K562 (cell line): Measurements from ENCODE around the gene EFNA1. TPM values are rescaled to one million over a fixed set of nuclear protein-coding genes. Genes with fewer than 3 reads are reported as not detected.
A peak's percentile ranks its signal among the peaks of the same experiment; 100 is the strongest.

Experiments
- ATF7 ChIP-seq: fragments of 450-650 bp; IDR thresholded peaks from 2 replicates; pipeline ENCODE4 v1.7.1; 2014; ENCODE audit warnings: mild to moderate bottlenecking, moderate library complexity
- CBX1 ChIP-seq: sonication (generic); IDR thresholded peaks from 2 replicates; pipeline ENCODE4 v1.6.1; 2016; ENCODE audit warnings: antibody characterized with exemption, low read depth, mild to moderate bottlenecking
- CUX1 ChIP-seq: fragments of 200-800 bp; sonication (Bioruptor generic); IDR thresholded peaks from 2 replicates; pipeline ENCODE4 v1.6.1; 2016; ENCODE audit warnings: missing genetic modification characterization, missing compliant biosample characterization
- ESRRB ChIP-seq: fragments of 250-450 bp; sonication (Bioruptor Pico); IDR thresholded peaks from 2 replicates; pipeline ENCODE4 v1.5.0; 2020; ENCODE audit warnings: mild to moderate bottlenecking, moderate library complexity, borderline replicate concordance
- HDAC8 ChIP-seq: fragments of 450-650 bp; IDR thresholded peaks from 2 replicates; pipeline ENCODE4 v1.6.1; 2016; ENCODE audit warnings: mild to moderate bottlenecking, missing genetic modification characterization, moderate library complexity, missing compliant biosample characterization
- HMGN3 ChIP-seq: IDR thresholded peaks from 2 replicates; pipeline ENCODE4 v1.6.1; 2011; ENCODE audit warnings: borderline replicate concordance, low read depth, mild to moderate bottlenecking, mixed read lengths, low read length; ENCODE audit not compliant: insufficient read length; ENCODE audit errors: extremely low read depth
- HNRNPUL1 ChIP-seq: fragments of 200-400 bp; formaldehyde crosslinking; IDR thresholded peaks from 2 replicates; pipeline ENCODE4 v1.6.1; 2017; ENCODE audit warnings: low read length
- KLF13 ChIP-seq: fragments of 450-650 bp; IDR thresholded peaks from 2 replicates; pipeline ENCODE4 v1.6.1; 2016; ENCODE audit warnings: missing genetic modification characterization, low read depth, mild to moderate bottlenecking, missing compliant biosample characterization, moderate library complexity, borderline replicate concordance
- NR2C1 ChIP-seq, 2 experiments: fragments of 450-650 bp; IDR thresholded peaks; 2 replicates each; pipeline ENCODE4 v1.6.1; 2017; ENCODE audit warnings: mild to moderate bottlenecking in 2 of 2, antibody characterized with exemption in 1 of 2, inconsistent platforms in 1 of 2, missing compliant biosample characterization in 1 of 2, missing genetic modification characterization in 1 of 2
- NUFIP1 ChIP-seq: fragments of 450-650 bp; IDR thresholded peaks from 2 replicates; pipeline ENCODE4 v1.6.1; 2018; ENCODE audit not compliant: partially characterized antibody
- POU5F1 ChIP-seq: fragments of 150-350 bp; IDR thresholded peaks from 2 replicates; pipeline ENCODE4 v1.6.1; 2014; ENCODE audit warnings: borderline replicate concordance, low read length, low read depth, mild to moderate bottlenecking; ENCODE audit not compliant: partially characterized antibody
- PTTG1 ChIP-seq: fragments of 450-650 bp; IDR thresholded peaks from 2 replicates; pipeline ENCODE4 v1.6.1; 2016; ENCODE audit warnings: low read depth, mild to moderate bottlenecking, missing genetic modification characterization, missing compliant biosample characterization
- RFX1 ChIP-seq: fragments of 450-650 bp; IDR thresholded peaks from 2 replicates; pipeline ENCODE4 v1.6.1; 2016; ENCODE audit warnings: mild to moderate bottlenecking, moderate library complexity
- RHOXF2B ChIP-seq: fragments of 250-450 bp; sonication (Bioruptor Pico); conservative IDR thresholded peaks from 2 replicates; pipeline ENCODE4 v1.5.1; 2021
- SAP30 ChIP-seq: fragments of 200-600 bp; sonication (generic); IDR thresholded peaks from 2 replicates; pipeline ENCODE4 v1.6.1; 2012; ENCODE audit warnings: borderline replicate concordance, low read depth, mild to moderate bottlenecking, moderate library complexity, low read length, control low read depth, inconsistent platforms; ENCODE audit not compliant: insufficient read depth, poor library complexity, severe bottlenecking
- SNAPC5 ChIP-seq: fragments of 250-450 bp; sonication (Bioruptor Pico); IDR thresholded peaks from 2 replicates; pipeline ENCODE4 v1.8.0; 2021; ENCODE audit warnings: moderate library complexity, mild to moderate bottlenecking, inconsistent platforms
- STAT5A ChIP-seq: IDR thresholded peaks from 2 replicates; pipeline ENCODE4 v1.6.1; 2012; ENCODE audit warnings: low read length, inconsistent platforms, borderline replicate concordance
- TEAD1 ChIP-seq, 2 experiments: fragments of 450-650 bp in 1 of 2; sonication (generic) in 1 of 2; formaldehyde crosslinking; IDR thresholded peaks; 2 replicates each; pipeline versions ENCODE4 v1.4.0 to v1.8.0; 2020 to 2022; ENCODE audit warnings: mild to moderate bottlenecking in 2 of 2, missing genetic modification reagents in 1 of 2
- TFAM ChIP-seq: fragments of 250-450 bp; sonication (Bioruptor Pico); conservative IDR thresholded peaks from 2 replicates; pipeline ENCODE4 v1.5.0; 2021; ENCODE audit warnings: mild to moderate bottlenecking, moderate library complexity
- TFAP4 ChIP-seq: sonication (generic); formaldehyde crosslinking; IDR thresholded peaks from 2 replicates; pipeline ENCODE4 v1.8.0; 2022; ENCODE audit warnings: missing genetic modification reagents, mild to moderate bottlenecking, moderate library complexity, borderline replicate concordance
- ZNF143 ChIP-seq: sonication (generic); formaldehyde crosslinking; IDR thresholded peaks from 2 replicates; pipeline ENCODE4 v1.9.0; 2022; ENCODE audit warnings: mild to moderate bottlenecking, missing genetic modification reagents
- ZNF253 ChIP-seq: fragments of 250-450 bp; sonication (Bioruptor Pico); conservative IDR thresholded peaks from 2 replicates; pipeline ENCODE4 v1.6.1; 2021; ENCODE audit warnings: mild to moderate bottlenecking
- polyA plus RNA-seq, 8 experiments: library from polyadenylated mRNA; depleted of rRNA in 4 of 8; stranded (reverse) in 5 of 8; unstranded in 3 of 8; fragments of >200 nt; fragmentation: Nextera tagmentation in 2 of 8; fragmentation: Illumina TruSeq in 1 of 8; extraction: Ambion mirVana in 2 of 8; extraction: Trizol in 1 of 8; gene quantifications; 2 replicates each; pipeline versions ENCODE4 v1.2.1 to v1.2.3, GENCODE V29; 2011 to 2014; ENCODE audit warnings: inconsistent platforms in 1 of 8, missing spikeins in 1 of 8
- total RNA-seq, 7 experiments: library from RNA; depleted of rRNA in 6 of 7; stranded (reverse); fragments of >200 nt in 6 of 7; fragmentation: Illumina TruSeq in 2 of 7; extraction: Trizol in 2 of 7; gene quantifications; 2 replicates each; pipeline versions ENCODE4 v1.2.1 to v1.2.3, GENCODE V29; 2011 to 2021; ENCODE audit warnings: low replicate concordance in 1 of 7

Gene EFNA1
- total and polyA plus RNA-seq, 9 of the 15 experiments (the other 6 are each of a cell fraction or from before 2014, with no cell fraction given): 2.1 to 9.3 (median 3.0) TPM

- TF ChIP-seq NR2C1 (IDR thresholded peaks at IDR 0.05): peak; percentile 88
- peak; percentile 93 for TF ChIP-seq NR2C1 (tag; IDR thresholded peaks at IDR 0.05)
- peak; percentile 37 for TF ChIP-seq SAP30
- no peak for TF ChIP-seq ZNF253 (CRISPR knock-in tag)
- peak; percentile 5 to 31; a peak in 1 of 4 replicates for TF ChIP-seq TEAD1 (CRISPR knock-in tag; IDR thresholded peaks at IDR 0.05)
- no peak for TF ChIP-seq HDAC8 (tag)
- no peak for TF ChIP-seq RFX1
- TF ChIP-seq RHOXF2B (CRISPR knock-in tag): no peak
- peak; percentile 67 for TF ChIP-seq TFAP4 (CRISPR knock-in tag)
- TF ChIP-seq TFAM (CRISPR knock-in tag): no peak
- no peak for TF ChIP-seq NUFIP1
- no peak for TF ChIP-seq PTTG1 (tag)
- TF ChIP-seq HMGN3: peak; percentile 65
- no peak for TF ChIP-seq ESRRB (CRISPR knock-in tag)
- TF ChIP-seq SNAPC5 (CRISPR knock-in tag): no peak
- no peak for TF ChIP-seq KLF13 (tag)
- peak; percentile 73; the same call in 1 of the 2 replicates for TF ChIP-seq ATF7
- TF ChIP-seq CBX1: no peak
- TF ChIP-seq HNRNPUL1: no peak
- TF ChIP-seq POU5F1: peak; percentile 59
- TF ChIP-seq STAT5A: no peak; the same call in 1 of the 2 replicates
- peak; percentile 100 for TF ChIP-seq ZNF143 (CRISPR knock-in tag)
- no peak for TF ChIP-seq CUX1
Measured at GRCh38 chr1:155139895-155140629, 12.4 kb downstream of the EFNA1 start, which contains the start of gene DPM3 (continued).
